SU-DHL-6 (cell line): ENCODE measurements around the gene SLC16A10.

Experiments
- EZH2phosphoT487 ChIP-seq: fragments of 200-600 bp; sonication (generic), shearing (Covaris generic); conservative IDR thresholded peaks from 2 replicates; pipeline ENCODE4 v1.6.1; 2018; ENCODE audit warnings: mild to moderate bottlenecking, antibody characterized with exemption, low read length, moderate library complexity, mixed read lengths
- TF ChIP-seq, protein P1 (sequence below): fragments of 200-600 bp; sonication (generic); IDR thresholded peaks from one replicate; pipeline ENCODE4 v1.5.1; 2017; ENCODE audit warnings: antibody characterized with exemption, mild to moderate bottlenecking, low read length, moderate library complexity; ENCODE audit not compliant: insufficient read depth, poor library complexity, severe bottlenecking

DNA sequence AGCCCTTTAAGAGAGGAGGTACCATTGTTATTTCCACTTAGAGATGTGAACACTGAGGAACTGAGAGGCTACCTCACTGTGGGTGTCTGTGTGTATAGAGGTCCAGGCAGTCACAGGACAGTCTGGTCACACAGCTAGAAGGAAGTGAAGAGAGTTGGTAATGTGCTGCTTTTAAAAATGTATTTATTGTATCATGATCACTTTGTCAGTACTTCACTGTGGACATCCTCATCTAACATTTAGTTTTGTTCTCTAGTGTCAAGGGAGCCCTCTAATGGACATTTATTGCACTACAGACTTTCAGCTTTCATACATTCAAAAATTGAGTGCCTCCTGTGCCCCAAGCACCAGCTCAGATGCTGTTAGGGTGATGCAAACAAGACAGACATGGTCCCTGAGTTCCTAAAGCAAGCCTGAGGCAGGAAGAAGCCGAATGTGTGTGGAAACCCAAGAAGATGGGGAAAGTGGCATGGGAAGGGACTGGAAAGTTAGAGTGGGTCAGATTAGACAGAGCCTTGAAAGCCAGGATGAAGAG is 123.0 kb downstream of the SLC16A10 start:
- TF ChIP-seq, protein P1, sequence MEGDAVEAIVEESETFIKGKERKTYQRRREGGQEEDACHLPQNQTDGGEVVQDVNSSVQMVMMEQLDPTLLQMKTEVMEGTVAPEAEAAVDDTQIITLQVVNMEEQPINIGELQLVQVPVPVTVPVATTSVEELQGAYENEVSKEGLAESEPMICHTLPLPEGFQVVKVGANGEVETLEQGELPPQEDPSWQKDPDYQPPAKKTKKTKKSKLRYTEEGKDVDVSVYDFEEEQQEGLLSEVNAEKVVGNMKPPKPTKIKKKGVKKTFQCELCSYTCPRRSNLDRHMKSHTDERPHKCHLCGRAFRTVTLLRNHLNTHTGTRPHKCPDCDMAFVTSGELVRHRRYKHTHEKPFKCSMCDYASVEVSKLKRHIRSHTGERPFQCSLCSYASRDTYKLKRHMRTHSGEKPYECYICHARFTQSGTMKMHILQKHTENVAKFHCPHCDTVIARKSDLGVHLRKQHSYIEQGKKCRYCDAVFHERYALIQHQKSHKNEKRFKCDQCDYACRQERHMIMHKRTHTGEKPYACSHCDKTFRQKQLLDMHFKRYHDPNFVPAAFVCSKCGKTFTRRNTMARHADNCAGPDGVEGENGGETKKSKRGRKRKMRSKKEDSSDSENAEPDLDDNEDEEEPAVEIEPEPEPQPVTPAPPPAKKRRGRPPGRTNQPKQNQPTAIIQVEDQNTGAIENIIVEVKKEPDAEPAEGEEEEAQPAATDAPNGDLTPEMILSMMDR, result peak; percentile 79
- TF ChIP-seq EZH2phosphoT487, result no peak
